A673 (cell line): Measurements from ENCODE around the gene MND1. TPM values are rescaled to one million over a fixed set of nuclear protein-coding genes. Genes with fewer than 3 reads are reported as not detected.

ENCODE experiments used
- BruUV-seq: library from RNA; stranded (reverse); fragments of 400-500 nt; replicated peaks from 2 replicates; lab custom pipeline; 2021; lab: Mats Ljungman, UMichigan
- CTCF ChIA-PET: fragments of 300-600 bp; sonication (Branson Sonifier 250); formaldehyde crosslinking; loops from one replicate; lab custom pipeline; 2022; ENCODE audit warnings: antibody characterized with exemption; lab: Charles Lee
- POLR2A ChIA-PET: fragments of 300-600 bp; sonication (Branson Sonifier 250); formaldehyde crosslinking; loops from one replicate; lab custom pipeline; 2022; ENCODE audit warnings: antibody characterized with exemption; ENCODE audit not compliant: low non-redundant PET; lab: Charles Lee
- DNase-seq: peaks from one replicate; pipeline ENCODE4 v3.0.0-alpha.2; 2015; ENCODE audit warnings: low spot score
- H3K27ac ChIP-seq: fragments of 200-600 bp; sonication (generic); 2 replicates; pipeline ENCODE4 v1.5.1; 2016; ENCODE audit warnings: mixed run types, low read depth, mild to moderate bottlenecking, mixed read lengths, antibody characterized with exemption, low read length; ENCODE audit not compliant: poor library complexity, severe bottlenecking
- H3K27me3 ChIP-seq: fragments of 200-600 bp; sonication (generic); replicated peaks from 2 replicates; pipeline ENCODE4 v1.6.1; 2017; ENCODE audit warnings: mixed run types, low read depth, mild to moderate bottlenecking, mixed read lengths, antibody characterized with exemption, low read length; ENCODE audit not compliant: insufficient read depth, poor library complexity
- H3K36me3 ChIP-seq: fragments of 200-600 bp; sonication (generic); 2 replicates; pipeline ENCODE4 v1.6.1; 2016; ENCODE audit warnings: mixed run types, mild to moderate bottlenecking, mixed read lengths, antibody characterized with exemption, low read length; ENCODE audit not compliant: insufficient read depth, poor library complexity, severe bottlenecking
- H3K4me1 ChIP-seq: fragments of 200-600 bp; sonication (generic); 2 replicates; pipeline ENCODE4 v1.6.1; 2017; ENCODE audit warnings: mixed run types, mild to moderate bottlenecking, mixed read lengths, antibody characterized with exemption, low read length; ENCODE audit not compliant: insufficient read depth, poor library complexity, severe bottlenecking
- H3K4me3 ChIP-seq: fragments of 200-600 bp; sonication (generic); 2 replicates; pipeline ENCODE4 v1.5.1; 2016; ENCODE audit warnings: low read depth, mixed run types, mild to moderate bottlenecking, mixed read lengths, low read length; ENCODE audit not compliant: poor library complexity, severe bottlenecking
- H3K9me3 ChIP-seq: fragments of 200-600 bp; sonication (generic); 2 replicates; pipeline ENCODE4 v1.6.1; 2016; ENCODE audit warnings: mixed run types, low read depth, mild to moderate bottlenecking, mixed read lengths, antibody characterized with exemption, low read length; ENCODE audit not compliant: poor library complexity, severe bottlenecking
- EZH2 ChIP-seq: fragments of 200-600 bp; sonication (generic); IDR thresholded peaks from 2 replicates; pipeline ENCODE4 v1.6.1; 2017; ENCODE audit warnings: borderline replicate concordance, low read depth, mild to moderate bottlenecking, mixed read lengths, antibody characterized with exemption, low read length; ENCODE audit not compliant: poor library complexity, severe bottlenecking
- intact Hi-C: fragments of 100-400 bp; cut with micrococcal nuclease; formaldehyde crosslinking; loops from one replicate; pipeline ENCODE4 v1.10.0; 2022; ENCODE audit not compliant: unreplicated experiment
- total RNA-seq: library from RNA; stranded (reverse); gene quantifications from 2 replicates; pipeline ENCODE4 v1.2.3, GENCODE V29; 2021
- TF ChIP-seq, protein P1 (sequence below): fragments of 300-800, 200-600 bp; sonication (generic); conservative IDR thresholded peaks from 2 replicates; pipeline ENCODE4 v1.5.1; 2017; ENCODE audit warnings: low read depth, mild to moderate bottlenecking, antibody characterized with exemption, low read length, moderate library complexity, mixed read lengths

MND1 gene
- total RNA-seq, 1 experiment from 2014 or later, result 43.7 TPM

DNA sequence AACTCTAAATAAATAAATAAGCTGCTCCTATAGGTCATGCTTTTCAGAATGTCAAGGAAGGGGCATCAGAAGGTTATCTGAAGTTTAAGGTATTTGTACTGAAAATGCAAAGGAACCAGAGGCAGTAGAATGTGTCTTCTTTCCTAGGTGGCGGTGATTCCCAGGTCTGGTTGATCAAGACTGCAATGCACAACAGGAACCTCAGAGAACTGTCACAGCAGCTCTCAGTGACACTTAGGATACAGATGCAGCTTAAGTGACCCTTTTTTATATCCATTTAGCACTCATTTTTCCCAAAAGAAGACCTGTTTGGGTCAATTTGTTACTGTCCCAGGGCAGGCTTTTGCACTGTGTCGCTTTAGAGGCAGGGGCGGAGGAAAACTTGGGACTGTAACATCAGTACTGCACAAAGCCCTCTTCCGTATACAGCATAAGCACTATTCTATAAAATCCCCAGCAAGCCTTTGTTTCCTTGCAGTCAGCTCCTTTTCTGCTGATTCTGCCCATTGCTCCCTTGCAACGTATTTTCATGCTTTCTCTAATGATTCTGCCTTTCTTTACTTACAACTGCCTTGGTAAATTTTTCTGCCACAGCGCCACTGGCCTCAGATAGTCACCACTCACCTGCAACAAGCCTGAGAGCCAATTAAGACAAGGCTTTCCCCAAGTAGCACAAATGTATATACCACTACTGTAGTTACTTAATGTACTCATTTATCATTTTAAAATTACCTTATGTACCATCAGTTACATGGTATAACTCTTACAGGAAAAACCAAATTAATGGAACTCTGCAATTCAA, 1.5 kb upstream of the MND1 start:
- Histone ChIP-seq H3K9me3 (no peaks in the 10 kb centered on the region), H3K4me3 (no peak overlapping the region), H3K27ac (no peak overlapping the region), H3K27me3 (no peaks in the 10 kb centered on the region), H3K4me1 (peaks cover 33% of the 10 kb centered on the region), H3K36me3 (no peaks in the 10 kb centered on the region)
- intact Hi-C loops, result no loop called here
- DNase-seq, result no peak
- CTCF ChIA-PET, result interaction anchor here (0.7 kb wide), 1 partner anchor 195 kb away, joined by 3 read pairs; no protein-coding TSS in a partner anchor
- no peak for TF ChIP-seq EZH2
- TF ChIP-seq, protein P1, sequence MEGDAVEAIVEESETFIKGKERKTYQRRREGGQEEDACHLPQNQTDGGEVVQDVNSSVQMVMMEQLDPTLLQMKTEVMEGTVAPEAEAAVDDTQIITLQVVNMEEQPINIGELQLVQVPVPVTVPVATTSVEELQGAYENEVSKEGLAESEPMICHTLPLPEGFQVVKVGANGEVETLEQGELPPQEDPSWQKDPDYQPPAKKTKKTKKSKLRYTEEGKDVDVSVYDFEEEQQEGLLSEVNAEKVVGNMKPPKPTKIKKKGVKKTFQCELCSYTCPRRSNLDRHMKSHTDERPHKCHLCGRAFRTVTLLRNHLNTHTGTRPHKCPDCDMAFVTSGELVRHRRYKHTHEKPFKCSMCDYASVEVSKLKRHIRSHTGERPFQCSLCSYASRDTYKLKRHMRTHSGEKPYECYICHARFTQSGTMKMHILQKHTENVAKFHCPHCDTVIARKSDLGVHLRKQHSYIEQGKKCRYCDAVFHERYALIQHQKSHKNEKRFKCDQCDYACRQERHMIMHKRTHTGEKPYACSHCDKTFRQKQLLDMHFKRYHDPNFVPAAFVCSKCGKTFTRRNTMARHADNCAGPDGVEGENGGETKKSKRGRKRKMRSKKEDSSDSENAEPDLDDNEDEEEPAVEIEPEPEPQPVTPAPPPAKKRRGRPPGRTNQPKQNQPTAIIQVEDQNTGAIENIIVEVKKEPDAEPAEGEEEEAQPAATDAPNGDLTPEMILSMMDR, result no peak
- no TSS peak for BruUV-seq
- POLR2A ChIA-PET, result no interaction called here

DNA sequence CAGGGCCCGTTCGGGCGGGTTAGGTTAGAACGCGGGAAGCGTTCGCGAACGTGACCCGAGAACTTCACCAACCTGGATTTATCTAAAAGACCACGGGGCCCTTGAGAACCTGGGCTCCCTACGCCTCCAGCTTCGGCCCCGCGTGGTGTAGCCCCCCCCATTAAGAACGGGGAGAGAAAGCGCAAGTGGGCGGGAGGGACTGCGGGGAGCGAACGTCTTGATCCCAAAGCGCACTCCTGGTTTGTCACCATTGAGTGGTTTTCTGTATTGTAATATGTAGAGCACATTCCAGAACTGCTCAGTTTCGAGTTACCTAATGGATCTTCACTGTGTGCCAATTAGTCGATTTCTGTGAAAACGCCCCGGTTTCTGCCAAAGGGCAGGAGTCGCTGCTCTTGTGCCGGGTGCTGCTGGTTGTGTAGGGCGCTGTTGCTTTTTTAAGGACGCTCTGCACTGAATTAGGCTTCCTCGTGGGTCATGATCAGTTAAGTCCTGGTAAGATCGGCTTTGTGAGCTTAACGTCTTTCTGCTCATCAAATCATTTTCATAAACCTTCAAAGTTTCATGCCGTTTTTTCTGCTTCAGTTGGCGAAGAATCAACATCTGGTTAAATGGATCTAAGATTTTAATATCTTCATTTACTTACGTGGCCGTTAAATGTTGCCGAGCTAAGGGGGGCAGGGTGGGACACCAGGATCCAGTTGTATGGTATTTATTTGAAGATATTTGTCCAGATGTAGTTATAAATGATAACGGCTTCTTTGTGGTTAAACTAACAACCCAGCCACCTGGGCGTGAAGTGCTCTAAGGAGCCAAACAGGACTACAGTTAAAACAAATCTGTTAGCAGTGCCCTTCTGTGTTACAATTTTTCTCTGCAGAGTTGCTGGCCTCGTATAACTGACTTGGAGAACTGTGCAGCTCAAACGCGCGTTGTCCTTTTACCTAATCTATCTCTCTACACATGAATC, 809 bp downstream of the MND1 start:
- H3K9me3 ChIP-seq, result no peaks in the 10 kb centered on the region
- peak overlapping the region; percentile 80 for H3K4me3 ChIP-seq
- intact Hi-C loops, result loop anchor here (1.0 to 5.0 kb wide), 5 partner anchors 72 to 407 kb away; no protein-coding TSS in a partner anchor
- POLR2A ChIA-PET, result interaction anchor here (0.6 to 0.7 kb wide), 2 partner anchors 8 to 30 kb away, joined by 3 to 4 read pairs; no protein-coding TSS in a partner anchor
- no peaks in the 10 kb centered on the region for H3K27me3 ChIP-seq
- BruUV-seq, result TSS peak; percentile 63
- CTCF ChIA-PET, result interaction anchor here (3.0 kb wide), 1 partner anchor 229 kb away, joined by 25 read pairs; no protein-coding TSS in a partner anchor
- H3K27ac ChIP-seq, result peak overlapping the region; percentile 96
- no peaks in the 10 kb centered on the region for H3K36me3 ChIP-seq
- TF ChIP-seq, protein P1, result peak; percentile 29; the same call in 1 of the 2 replicates
- no peak for TF ChIP-seq EZH2
- peak; percentile 80 for DNase-seq
- peaks cover 46% of the 10 kb centered on the region for H3K4me1 ChIP-seq

DNA sequence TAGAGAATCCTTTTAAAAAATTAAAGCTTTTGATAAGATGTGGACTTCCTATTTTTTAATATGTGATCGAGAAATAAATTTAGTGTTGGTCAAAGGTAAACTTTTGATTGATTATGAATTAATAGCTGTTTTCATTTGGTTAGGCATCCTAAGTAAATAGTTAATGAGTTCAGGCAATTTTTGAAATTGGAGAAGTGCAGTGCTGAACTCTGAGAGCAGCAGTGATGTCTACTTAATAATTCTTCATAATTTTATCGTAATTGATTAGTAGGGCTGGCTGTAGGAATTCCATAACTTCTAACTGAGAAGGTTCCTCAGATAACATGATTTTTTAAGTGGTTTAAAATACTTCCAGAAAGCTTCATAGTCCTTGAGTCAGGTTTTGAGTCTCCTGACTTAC, 1.5 kb downstream of the MND1 start:
- no TSS peak for BruUV-seq
- POLR2A ChIA-PET, result no interaction called here
- Histone ChIP-seq H3K27ac (peak overlapping the region; percentile 96), H3K4me1 (peaks cover 46% of the 10 kb centered on the region), H3K36me3 (no peaks in the 10 kb centered on the region), H3K9me3 (no peaks in the 10 kb centered on the region), H3K4me3 (peak overlapping the region; percentile 80), H3K27me3 (no peaks in the 10 kb centered on the region)
- TF ChIP-seq, protein P1, result no peak
- no peak for TF ChIP-seq EZH2
- intact Hi-C loops, result loop anchor here (5.0 kb wide), 2 partner anchors 71 to 406 kb away; no protein-coding TSS in a partner anchor
- CTCF ChIA-PET, result interaction anchor here (3.0 kb wide), 1 partner anchor 228 kb away, joined by 25 read pairs; no protein-coding TSS in a partner anchor
- DNase-seq, result peak; percentile 10
